ENCODE measurements around the gene EZR. TPM values are rescaled to one million over a fixed set of nuclear protein-coding genes. Genes with fewer than 3 reads are reported as not detected.

The EZR gene
- polyA plus RNA-seq, 2 of the 4 experiments (the other 2 are of a cell fraction): 219 to 254 TPM

DNA sequence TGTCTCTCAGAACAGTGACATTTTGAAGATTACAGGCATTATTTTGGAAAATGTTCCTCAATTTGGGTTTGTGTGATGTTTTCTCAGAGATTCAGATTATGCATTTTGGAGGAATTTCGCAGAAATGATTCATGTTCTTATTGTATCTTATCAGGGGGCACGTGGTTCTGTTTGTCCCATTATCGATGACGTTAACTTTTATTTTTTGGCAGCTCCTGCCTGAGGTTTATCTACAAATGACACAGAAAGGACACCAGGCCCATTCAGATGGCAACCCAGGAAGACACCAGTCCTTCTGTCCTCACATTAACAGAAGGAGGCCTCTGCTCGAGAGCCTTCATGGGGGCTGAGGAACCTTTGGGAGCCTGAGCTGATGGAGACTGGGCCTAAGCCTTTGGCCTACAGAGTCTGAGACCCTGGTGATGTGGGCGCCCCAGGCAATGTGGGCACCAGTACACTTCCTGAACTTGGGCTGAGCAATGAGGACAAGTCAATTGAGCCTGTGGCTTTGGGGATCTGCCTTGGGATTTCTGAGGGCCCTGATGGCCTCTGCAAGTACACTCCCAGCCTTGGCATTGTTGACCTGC lies 41.2 kb upstream of the EZR start:
- ChIA-PET CTCF (no interaction called here), POLR2A (no interaction called here)
- Histone ChIP-seq H3K27ac (peak overlapping the region in 1 of 2 experiments; percentile 67; a peak in 4 of 6 replicates), H3K4me1 (peaks cover 56% of the 10 kb centered on the region), H3K4me2 (no peak overlapping the region), H3K4me3 (no peak overlapping the region), H3K9me3 (peaks cover 4% of the 10 kb centered on the region; the same call in 2 of the 3 replicates)
- FAIRE-seq: no peak
- no peak for DNase-seq (ENCODE audit: low read depth in 1 of 2, low spot score in 1 of 2)
- TF ChIP-seq, protein P1, sequence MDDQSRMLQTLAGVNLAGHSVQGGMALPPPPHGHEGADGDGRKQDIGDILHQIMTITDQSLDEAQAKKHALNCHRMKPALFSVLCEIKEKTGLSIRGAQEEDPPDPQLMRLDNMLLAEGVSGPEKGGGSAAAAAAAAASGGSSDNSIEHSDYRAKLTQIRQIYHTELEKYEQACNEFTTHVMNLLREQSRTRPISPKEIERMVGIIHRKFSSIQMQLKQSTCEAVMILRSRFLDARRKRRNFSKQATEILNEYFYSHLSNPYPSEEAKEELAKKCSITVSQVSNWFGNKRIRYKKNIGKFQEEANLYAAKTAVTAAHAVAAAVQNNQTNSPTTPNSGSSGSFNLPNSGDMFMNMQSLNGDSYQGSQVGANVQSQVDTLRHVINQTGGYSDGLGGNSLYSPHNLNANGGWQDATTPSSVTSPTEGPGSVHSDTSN (IDR thresholded peaks at IDR 0.05): no peak
- TF ChIP-seq EP300 (IDR thresholded peaks at IDR 0.05): no peak
- TF ChIP-seq PHF8 (IDR thresholded peaks at IDR 0.05; ENCODE audit: borderline replicate concordance, low read depth): no peak
- no peak for TF ChIP-seq FOXS1 (CRISPR knock-in tag; IDR thresholded peaks at IDR 0.05)
- TF ChIP-seq BHLHE40 (IDR thresholded peaks at IDR 0.05; ENCODE audit: low read depth, low read length): no peak
- TF ChIP-seq HOXB5 (CRISPR knock-in tag; IDR thresholded peaks at IDR 0.05): no peak
- TF ChIP-seq RAD21 (conservative IDR thresholded peaks at IDR 0.05 in 1 of 2, IDR thresholded peaks at IDR 0.05 in 1 of 2): no peak
- TF ChIP-seq, protein P2, sequence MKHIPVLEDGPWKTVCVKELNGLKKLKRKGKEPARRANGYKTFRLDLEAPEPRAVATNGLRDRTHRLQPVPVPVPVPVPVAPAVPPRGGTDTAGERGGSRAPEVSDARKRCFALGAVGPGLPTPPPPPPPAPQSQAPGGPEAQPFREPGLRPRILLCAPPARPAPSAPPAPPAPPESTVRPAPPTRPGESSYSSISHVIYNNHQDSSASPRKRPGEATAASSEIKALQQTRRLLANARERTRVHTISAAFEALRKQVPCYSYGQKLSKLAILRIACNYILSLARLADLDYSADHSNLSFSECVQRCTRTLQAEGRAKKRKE (CRISPR knock-in tag; IDR thresholded peaks at IDR 0.05; ENCODE audit: low read depth): no peak
- TF ChIP-seq GATA3 (IDR thresholded peaks at IDR 0.05; ENCODE audit: borderline replicate concordance): no peak
- TF ChIP-seq, protein P3, sequence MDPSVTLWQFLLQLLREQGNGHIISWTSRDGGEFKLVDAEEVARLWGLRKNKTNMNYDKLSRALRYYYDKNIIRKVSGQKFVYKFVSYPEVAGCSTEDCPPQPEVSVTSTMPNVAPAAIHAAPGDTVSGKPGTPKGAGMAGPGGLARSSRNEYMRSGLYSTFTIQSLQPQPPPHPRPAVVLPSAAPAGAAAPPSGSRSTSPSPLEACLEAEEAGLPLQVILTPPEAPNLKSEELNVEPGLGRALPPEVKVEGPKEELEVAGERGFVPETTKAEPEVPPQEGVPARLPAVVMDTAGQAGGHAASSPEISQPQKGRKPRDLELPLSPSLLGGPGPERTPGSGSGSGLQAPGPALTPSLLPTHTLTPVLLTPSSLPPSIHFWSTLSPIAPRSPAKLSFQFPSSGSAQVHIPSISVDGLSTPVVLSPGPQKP (IDR thresholded peaks at IDR 0.05; ENCODE audit: low read depth, low read length): no peak
- no peak for TF ChIP-seq EHF (CRISPR knock-in tag; IDR thresholded peaks at IDR 0.05)
- no peak for TF ChIP-seq NR3C1 (IDR thresholded peaks at IDR 0.05)
- TF ChIP-seq, protein P4, sequence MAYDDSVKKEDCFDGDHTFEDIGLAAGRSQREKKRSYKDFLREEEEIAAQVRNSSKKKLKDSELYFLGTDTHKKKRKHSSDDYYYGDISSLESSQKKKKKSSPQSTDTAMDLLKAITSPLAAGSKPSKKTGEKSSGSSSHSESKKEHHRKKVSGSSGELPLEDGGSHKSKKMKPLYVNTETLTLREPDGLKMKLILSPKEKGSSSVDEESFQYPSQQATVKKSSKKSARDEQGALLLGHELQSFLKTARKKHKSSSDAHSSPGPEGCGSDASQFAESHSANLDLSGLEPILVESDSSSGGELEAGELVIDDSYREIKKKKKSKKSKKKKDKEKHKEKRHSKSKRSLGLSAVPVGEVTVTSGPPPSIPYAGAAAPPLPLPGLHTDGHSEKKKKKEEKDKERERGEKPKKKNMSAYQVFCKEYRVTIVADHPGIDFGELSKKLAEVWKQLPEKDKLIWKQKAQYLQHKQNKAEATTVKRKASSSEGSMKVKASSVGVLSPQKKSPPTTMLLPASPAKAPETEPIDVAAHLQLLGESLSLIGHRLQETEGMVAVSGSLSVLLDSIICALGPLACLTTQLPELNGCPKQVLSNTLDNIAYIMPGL (CRISPR knock-in tag; IDR thresholded peaks at IDR 0.05; ENCODE audit: borderline replicate concordance): no peak
- no peak for ATAC-seq
- 86% methylated on average over 5 of the region's 6 CpGs for WGBS (ENCODE audit: missing lambda C conversion rate)

DNA sequence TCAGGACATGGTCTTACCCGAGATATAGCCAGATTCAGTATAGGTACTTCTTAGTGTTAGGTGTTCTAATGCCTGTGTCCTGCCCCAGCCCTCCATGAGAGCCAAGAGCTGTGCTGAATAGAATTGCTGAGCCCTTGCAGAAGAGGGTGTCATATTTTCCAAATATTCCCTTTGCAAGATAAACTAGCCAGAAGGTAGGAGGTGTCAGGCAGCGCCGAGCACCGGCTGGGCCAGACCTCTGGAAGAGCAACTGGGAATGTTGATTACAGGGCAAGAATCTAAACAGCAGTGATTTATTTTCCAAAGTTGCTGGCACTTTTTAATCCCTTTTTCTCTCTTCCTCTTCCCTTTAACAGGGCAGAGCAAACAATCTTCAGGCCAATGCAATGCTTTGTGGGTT lies 37.1 kb upstream of the EZR start:
- Histone ChIP-seq H3K27ac (peak overlapping the region; percentile 92 to 97), H3K4me2 (no peak overlapping the region), H3K4me3 (no peak overlapping the region), H3K4me1 (peaks cover 67% of the 10 kb centered on the region), H3K9me3 (no peaks in the 10 kb centered on the region)
- WGBS (ENCODE audit: missing lambda C conversion rate): 81% methylated on average over 4 of the region's 4 CpGs
- ChIA-PET POLR2A (no interaction called here), CTCF (interaction anchor here (0.8 kb wide), 1 partner anchor 153 kb away, joined by 3 read pairs; no protein-coding TSS in a partner anchor)
- FAIRE-seq (no peak), ATAC-seq (no peak), DNase-seq (ENCODE audit: low read depth in 1 of 2, low spot score in 1 of 2) (no peak)
- TF ChIP-seq PHF8 (IDR thresholded peaks at IDR 0.05; ENCODE audit: borderline replicate concordance, low read depth) (no peak), MAFK (IDR thresholded peaks at IDR 0.05; ENCODE audit: partially characterized antibody) (no peak), BHLHE40 (IDR thresholded peaks at IDR 0.05; ENCODE audit: low read depth, low read length) (no peak), CEBPB (IDR thresholded peaks at IDR 0.05) (no peak), ZC3H11A (IDR thresholded peaks at IDR 0.05) (no peak)
- TF ChIP-seq, protein P1 (IDR thresholded peaks at IDR 0.05): no peak

All from A549 (cell line).